ENCODE measurements around the gene OSBP2.

- TF ChIP-seq, protein P1, sequence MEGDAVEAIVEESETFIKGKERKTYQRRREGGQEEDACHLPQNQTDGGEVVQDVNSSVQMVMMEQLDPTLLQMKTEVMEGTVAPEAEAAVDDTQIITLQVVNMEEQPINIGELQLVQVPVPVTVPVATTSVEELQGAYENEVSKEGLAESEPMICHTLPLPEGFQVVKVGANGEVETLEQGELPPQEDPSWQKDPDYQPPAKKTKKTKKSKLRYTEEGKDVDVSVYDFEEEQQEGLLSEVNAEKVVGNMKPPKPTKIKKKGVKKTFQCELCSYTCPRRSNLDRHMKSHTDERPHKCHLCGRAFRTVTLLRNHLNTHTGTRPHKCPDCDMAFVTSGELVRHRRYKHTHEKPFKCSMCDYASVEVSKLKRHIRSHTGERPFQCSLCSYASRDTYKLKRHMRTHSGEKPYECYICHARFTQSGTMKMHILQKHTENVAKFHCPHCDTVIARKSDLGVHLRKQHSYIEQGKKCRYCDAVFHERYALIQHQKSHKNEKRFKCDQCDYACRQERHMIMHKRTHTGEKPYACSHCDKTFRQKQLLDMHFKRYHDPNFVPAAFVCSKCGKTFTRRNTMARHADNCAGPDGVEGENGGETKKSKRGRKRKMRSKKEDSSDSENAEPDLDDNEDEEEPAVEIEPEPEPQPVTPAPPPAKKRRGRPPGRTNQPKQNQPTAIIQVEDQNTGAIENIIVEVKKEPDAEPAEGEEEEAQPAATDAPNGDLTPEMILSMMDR (IDR thresholded peaks at IDR 0.05): no peak
- no peak for TF ChIP-seq ZFX (IDR thresholded peaks at IDR 0.05; ENCODE audit: borderline replicate concordance)
Observed at GRCh38 chr22:30825711-30826505, 131.2 kb downstream of the OSBP2 start.

Measured in 22Rv1 (cell line).